Left ventricle myocardium inferior (tissue), 1 donor: Measurements from ENCODE around the gene CCL8. TPM values are rescaled to one million over a fixed set of nuclear protein-coding genes. Genes with fewer than 3 reads are reported as not detected.

ENCODE experiments used
- DNase-seq: peaks from one replicate; pipeline ENCODE4 v3.0.0-alpha.2; 2020
- H3K27ac ChIP-seq: fragments of 200-600 bp; replicated peaks from 2 replicates; pipeline ENCODE4 v1.8.0; 2021
- H3K27me3 ChIP-seq: fragments of 200-600 bp; 2 replicates; pipeline ENCODE4 v1.8.0; 2021; ENCODE audit warnings: low read depth
- H3K36me3 ChIP-seq: fragments of 200-600 bp; 2 replicates; pipeline ENCODE4 v1.8.0; 2021
- H3K4me1 ChIP-seq: fragments of 200-600 bp; 2 replicates; pipeline ENCODE4 v1.8.0; 2021
- H3K4me3 ChIP-seq: fragments of 200-600 bp; 2 replicates; pipeline ENCODE4 v1.8.0; 2021; ENCODE audit warnings: mild to moderate bottlenecking, moderate library complexity
- H3K9me3 ChIP-seq: fragments of 200-600 bp; replicated peaks from 2 replicates; pipeline ENCODE4 v1.8.0; 2021
- CTCF ChIP-seq: fragments of 200-600 bp; IDR thresholded peaks from 2 replicates; pipeline ENCODE4 v1.8.0; 2021; ENCODE audit warnings: antibody characterized with exemption, mild to moderate bottlenecking, borderline replicate concordance
- intact Hi-C: fragments of 100-400 bp; cut with micrococcal nuclease; formaldehyde crosslinking; loops from one replicate; pipeline ENCODE4 v1.11.0; 2022
- total RNA-seq: library from RNA; stranded (reverse); fragmentation: NEBNext Ultra II Directional; extraction: Animal tissue kit (Norgen Biotek cat#: 25700); gene quantifications from one replicate; pipeline ENCODE4 v1.2.1, GENCODE V29; 2021
- donor health status: DM: no; HTN: yes; CAD: no; lungs with severe emphysema.

The CCL8 gene
- total RNA-seq, 1 donor from 2014 or later: 0.41 TPM

GRCh38 chr17:34337701-34338100 is 18.5 kb downstream of the CCL8 start:
- Histone ChIP-seq H3K36me3 (no peaks in the 10 kb centered on the region), H3K27ac (no peak overlapping the region), H3K4me3 (no peak overlapping the region), H3K27me3 (no peaks in the 10 kb centered on the region), H3K4me1 (no peaks in the 10 kb centered on the region), H3K9me3 (no peaks in the 10 kb centered on the region)
- no peak for DNase-seq
- intact Hi-C loops: no loop called here
- TF ChIP-seq CTCF: no peak

GRCh38 chr17:34339138-34339770 is 20.0 kb downstream of the CCL8 start:
- H3K9me3 ChIP-seq: no peaks in the 10 kb centered on the region
- intact Hi-C loops: no loop called here

GRCh38 chr17:34341916-34342315 is 22.7 kb downstream of the CCL8 start:
- intact Hi-C loops: no loop called here
- Histone ChIP-seq H3K27me3 (no peaks in the 10 kb centered on the region), H3K4me3 (no peak overlapping the region), H3K36me3 (no peaks in the 10 kb centered on the region), H3K9me3 (no peaks in the 10 kb centered on the region), H3K4me1 (no peaks in the 10 kb centered on the region), H3K27ac (no peak overlapping the region)
- no peak for TF ChIP-seq CTCF
- DNase-seq: no peak

More at GRCh38 chr17:34339138-34339770, 20.0 kb downstream of the CCL8 start:
- Histone ChIP-seq H3K36me3 (no peaks in the 10 kb centered on the region), H3K4me1 (no peaks in the 10 kb centered on the region), H3K27ac (no peak overlapping the region), H3K27me3 (no peaks in the 10 kb centered on the region), H3K4me3 (no peak overlapping the region)
- no peak for DNase-seq
- no peak for TF ChIP-seq CTCF

- intact Hi-C loops: no loop called here
- Histone ChIP-seq H3K27ac (no peak overlapping the region), H3K36me3 (no peaks in the 10 kb centered on the region), H3K4me3 (no peak overlapping the region), H3K9me3 (no peaks in the 10 kb centered on the region), H3K4me1 (no peaks in the 10 kb centered on the region), H3K27me3 (no peaks in the 10 kb centered on the region)
- DNase-seq: no peak
- no peak for TF ChIP-seq CTCF
Measured at GRCh38 chr17:34347063-34347462, 27.8 kb downstream of the CCL8 start.

- Histone ChIP-seq H3K4me1 (no peaks in the 10 kb centered on the region), H3K36me3 (no peaks in the 10 kb centered on the region), H3K9me3 (peaks cover 10% of the 10 kb centered on the region), H3K4me3 (no peak overlapping the region), H3K27ac (no peak overlapping the region), H3K27me3 (no peaks in the 10 kb centered on the region)
- intact Hi-C loops: no loop called here
- no peak for DNase-seq
- TF ChIP-seq CTCF: no peak
Measured at GRCh38 chr17:34349751-34350150, 30.5 kb downstream of the CCL8 start.
